ENCODE results near the gene SIX2. TPM values are rescaled to one million over a fixed set of nuclear protein-coding genes. Genes with fewer than 3 reads are reported as not detected.

The SIX2 gene
- total and polyA plus RNA-seq, 4 donors, result not detected

GRCh38 chr2:45028276-45028675, 19.0 kb upstream of the SIX2 start:
- DNase-seq (ENCODE audit: low spot score), result no peak

GRCh38 chr2:45026924-45027450, 17.7 kb upstream of the SIX2 start:
- H3K27me3 ChIP-seq (ENCODE audit: control insufficient read depth in 4 of 4, insufficient read depth in 4 of 4, low read length in 3 of 4), result no peaks in the 10 kb centered on the region
- no peak overlapping the region for H3K27ac ChIP-seq (ENCODE audit: low read depth in 1 of 2, low read length in 2 of 2)
- no peaks in the 10 kb centered on the region for H3K36me3 ChIP-seq (ENCODE audit: control insufficient read depth in 4 of 4, insufficient read depth in 3 of 4, low read depth in 1 of 4, low read length in 3 of 4)
- no peak overlapping the region for H3K9ac ChIP-seq (ENCODE audit: low read depth in 1 of 2, low read length in 2 of 2)
- WGBS, result 87% methylated on average over 4 of the region's 4 CpGs
- DNase-seq (ENCODE audit: low spot score), result no peak
- no peak overlapping the region for H3K4me3 ChIP-seq (ENCODE audit: low read depth in 1 of 3, low read length in 3 of 3)
- no peaks in the 10 kb centered on the region for H3K4me1 ChIP-seq (ENCODE audit: control insufficient read depth in 4 of 4, insufficient read depth in 4 of 4, low read length in 3 of 4)
- no peaks in the 10 kb centered on the region for H3K9me3 ChIP-seq (ENCODE audit: control insufficient read depth in 4 of 4, low read length in 3 of 4)
- no peak for TF ChIP-seq MAX (IDR thresholded peaks at IDR 0.05)
- TF ChIP-seq, protein P1, sequence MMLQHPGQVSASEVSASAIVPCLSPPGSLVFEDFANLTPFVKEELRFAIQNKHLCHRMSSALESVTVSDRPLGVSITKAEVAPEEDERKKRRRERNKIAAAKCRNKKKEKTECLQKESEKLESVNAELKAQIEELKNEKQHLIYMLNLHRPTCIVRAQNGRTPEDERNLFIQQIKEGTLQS (IDR thresholded peaks at IDR 0.05), result no peak
- TF ChIP-seq, protein P2, sequence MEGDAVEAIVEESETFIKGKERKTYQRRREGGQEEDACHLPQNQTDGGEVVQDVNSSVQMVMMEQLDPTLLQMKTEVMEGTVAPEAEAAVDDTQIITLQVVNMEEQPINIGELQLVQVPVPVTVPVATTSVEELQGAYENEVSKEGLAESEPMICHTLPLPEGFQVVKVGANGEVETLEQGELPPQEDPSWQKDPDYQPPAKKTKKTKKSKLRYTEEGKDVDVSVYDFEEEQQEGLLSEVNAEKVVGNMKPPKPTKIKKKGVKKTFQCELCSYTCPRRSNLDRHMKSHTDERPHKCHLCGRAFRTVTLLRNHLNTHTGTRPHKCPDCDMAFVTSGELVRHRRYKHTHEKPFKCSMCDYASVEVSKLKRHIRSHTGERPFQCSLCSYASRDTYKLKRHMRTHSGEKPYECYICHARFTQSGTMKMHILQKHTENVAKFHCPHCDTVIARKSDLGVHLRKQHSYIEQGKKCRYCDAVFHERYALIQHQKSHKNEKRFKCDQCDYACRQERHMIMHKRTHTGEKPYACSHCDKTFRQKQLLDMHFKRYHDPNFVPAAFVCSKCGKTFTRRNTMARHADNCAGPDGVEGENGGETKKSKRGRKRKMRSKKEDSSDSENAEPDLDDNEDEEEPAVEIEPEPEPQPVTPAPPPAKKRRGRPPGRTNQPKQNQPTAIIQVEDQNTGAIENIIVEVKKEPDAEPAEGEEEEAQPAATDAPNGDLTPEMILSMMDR (IDR thresholded peaks at IDR 0.05; ENCODE audit: low read depth, low read length, missing input control), result no peak
- TF ChIP-seq FOXA2 (IDR thresholded peaks at IDR 0.05), result no peak
- TF ChIP-seq GABPA (IDR thresholded peaks at IDR 0.05 in 1 of 2, conservative IDR thresholded peaks at IDR 0.05 in 1 of 2), result no peak
- TF ChIP-seq TAF1 (conservative IDR thresholded peaks at IDR 0.05), result no peak
- TF ChIP-seq NR2F2 (IDR thresholded peaks at IDR 0.05), result no peak
- TF ChIP-seq, protein P3, sequence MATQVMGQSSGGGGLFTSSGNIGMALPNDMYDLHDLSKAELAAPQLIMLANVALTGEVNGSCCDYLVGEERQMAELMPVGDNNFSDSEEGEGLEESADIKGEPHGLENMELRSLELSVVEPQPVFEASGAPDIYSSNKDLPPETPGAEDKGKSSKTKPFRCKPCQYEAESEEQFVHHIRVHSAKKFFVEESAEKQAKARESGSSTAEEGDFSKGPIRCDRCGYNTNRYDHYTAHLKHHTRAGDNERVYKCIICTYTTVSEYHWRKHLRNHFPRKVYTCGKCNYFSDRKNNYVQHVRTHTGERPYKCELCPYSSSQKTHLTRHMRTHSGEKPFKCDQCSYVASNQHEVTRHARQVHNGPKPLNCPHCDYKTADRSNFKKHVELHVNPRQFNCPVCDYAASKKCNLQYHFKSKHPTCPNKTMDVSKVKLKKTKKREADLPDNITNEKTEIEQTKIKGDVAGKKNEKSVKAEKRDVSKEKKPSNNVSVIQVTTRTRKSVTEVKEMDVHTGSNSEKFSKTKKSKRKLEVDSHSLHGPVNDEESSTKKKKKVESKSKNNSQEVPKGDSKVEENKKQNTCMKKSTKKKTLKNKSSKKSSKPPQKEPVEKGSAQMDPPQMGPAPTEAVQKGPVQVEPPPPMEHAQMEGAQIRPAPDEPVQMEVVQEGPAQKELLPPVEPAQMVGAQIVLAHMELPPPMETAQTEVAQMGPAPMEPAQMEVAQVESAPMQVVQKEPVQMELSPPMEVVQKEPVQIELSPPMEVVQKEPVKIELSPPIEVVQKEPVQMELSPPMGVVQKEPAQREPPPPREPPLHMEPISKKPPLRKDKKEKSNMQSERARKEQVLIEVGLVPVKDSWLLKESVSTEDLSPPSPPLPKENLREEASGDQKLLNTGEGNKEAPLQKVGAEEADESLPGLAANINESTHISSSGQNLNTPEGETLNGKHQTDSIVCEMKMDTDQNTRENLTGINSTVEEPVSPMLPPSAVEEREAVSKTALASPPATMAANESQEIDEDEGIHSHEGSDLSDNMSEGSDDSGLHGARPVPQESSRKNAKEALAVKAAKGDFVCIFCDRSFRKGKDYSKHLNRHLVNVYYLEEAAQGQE (IDR thresholded peaks at IDR 0.05), result no peak
- TF ChIP-seq RXRA (IDR thresholded peaks at IDR 0.05), result no peak
- no peak for TF ChIP-seq YY1 (IDR thresholded peaks at IDR 0.05)
- TF ChIP-seq RAD21 (IDR thresholded peaks at IDR 0.05), result no peak

More at GRCh38 chr2:45028276-45028675, 19.0 kb upstream of the SIX2 start:
- Histone ChIP-seq H3K4me3 (ENCODE audit: low read depth in 1 of 3, low read length in 3 of 3) (no peak overlapping the region), H3K36me3 (ENCODE audit: control insufficient read depth in 4 of 4, insufficient read depth in 3 of 4, low read depth in 1 of 4, low read length in 3 of 4) (no peaks in the 10 kb centered on the region), H3K4me1 (ENCODE audit: control insufficient read depth in 4 of 4, insufficient read depth in 4 of 4, low read length in 3 of 4) (no peaks in the 10 kb centered on the region), H3K9ac (ENCODE audit: low read depth in 1 of 2, low read length in 2 of 2) (no peak overlapping the region), H3K27ac (ENCODE audit: low read depth in 1 of 2, low read length in 2 of 2) (no peak overlapping the region), H3K9me3 (ENCODE audit: control insufficient read depth in 4 of 4, low read length in 3 of 4) (no peaks in the 10 kb centered on the region), H3K27me3 (ENCODE audit: control insufficient read depth in 4 of 4, insufficient read depth in 4 of 4, low read length in 3 of 4) (no peaks in the 10 kb centered on the region)
- 95% methylated on average over 1 of the region's 1 CpG for WGBS
- TF ChIP-seq GABPA (IDR thresholded peaks at IDR 0.05 in 1 of 2, conservative IDR thresholded peaks at IDR 0.05 in 1 of 2), result no peak
- TF ChIP-seq FOXA2 (IDR thresholded peaks at IDR 0.05), result no peak
- TF ChIP-seq NR2F2 (IDR thresholded peaks at IDR 0.05), result no peak
- TF ChIP-seq, protein P1 (IDR thresholded peaks at IDR 0.05), result no peak
- no peak for TF ChIP-seq HNF4G (IDR thresholded peaks at IDR 0.05)
- TF ChIP-seq, protein P4, sequence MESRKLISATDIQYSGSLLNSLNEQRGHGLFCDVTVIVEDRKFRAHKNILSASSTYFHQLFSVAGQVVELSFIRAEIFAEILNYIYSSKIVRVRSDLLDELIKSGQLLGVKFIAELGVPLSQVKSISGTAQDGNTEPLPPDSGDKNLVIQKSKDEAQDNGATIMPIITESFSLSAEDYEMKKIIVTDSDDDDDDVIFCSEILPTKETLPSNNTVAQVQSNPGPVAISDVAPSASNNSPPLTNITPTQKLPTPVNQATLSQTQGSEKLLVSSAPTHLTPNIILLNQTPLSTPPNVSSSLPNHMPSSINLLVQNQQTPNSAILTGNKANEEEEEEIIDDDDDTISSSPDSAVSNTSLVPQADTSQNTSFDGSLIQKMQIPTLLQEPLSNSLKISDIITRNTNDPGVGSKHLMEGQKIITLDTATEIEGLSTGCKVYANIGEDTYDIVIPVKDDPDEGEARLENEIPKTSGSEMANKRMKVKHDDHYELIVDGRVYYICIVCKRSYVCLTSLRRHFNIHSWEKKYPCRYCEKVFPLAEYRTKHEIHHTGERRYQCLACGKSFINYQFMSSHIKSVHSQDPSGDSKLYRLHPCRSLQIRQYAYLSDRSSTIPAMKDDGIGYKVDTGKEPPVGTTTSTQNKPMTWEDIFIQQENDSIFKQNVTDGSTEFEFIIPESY (IDR thresholded peaks at IDR 0.05), result no peak
- TF ChIP-seq TAF1 (conservative IDR thresholded peaks at IDR 0.05), result no peak
- no peak for TF ChIP-seq RAD21 (IDR thresholded peaks at IDR 0.05)
- no peak for TF ChIP-seq JUND (IDR thresholded peaks at IDR 0.05)
- no peak for TF ChIP-seq RXRA (IDR thresholded peaks at IDR 0.05)
- no peak for TF ChIP-seq MAX (IDR thresholded peaks at IDR 0.05)
- TF ChIP-seq YY1 (IDR thresholded peaks at IDR 0.05), result no peak
- TF ChIP-seq, protein P3 (IDR thresholded peaks at IDR 0.05), result no peak
